ENCODE results near the gene PCCA.

- TF ChIP-seq, protein P1, sequence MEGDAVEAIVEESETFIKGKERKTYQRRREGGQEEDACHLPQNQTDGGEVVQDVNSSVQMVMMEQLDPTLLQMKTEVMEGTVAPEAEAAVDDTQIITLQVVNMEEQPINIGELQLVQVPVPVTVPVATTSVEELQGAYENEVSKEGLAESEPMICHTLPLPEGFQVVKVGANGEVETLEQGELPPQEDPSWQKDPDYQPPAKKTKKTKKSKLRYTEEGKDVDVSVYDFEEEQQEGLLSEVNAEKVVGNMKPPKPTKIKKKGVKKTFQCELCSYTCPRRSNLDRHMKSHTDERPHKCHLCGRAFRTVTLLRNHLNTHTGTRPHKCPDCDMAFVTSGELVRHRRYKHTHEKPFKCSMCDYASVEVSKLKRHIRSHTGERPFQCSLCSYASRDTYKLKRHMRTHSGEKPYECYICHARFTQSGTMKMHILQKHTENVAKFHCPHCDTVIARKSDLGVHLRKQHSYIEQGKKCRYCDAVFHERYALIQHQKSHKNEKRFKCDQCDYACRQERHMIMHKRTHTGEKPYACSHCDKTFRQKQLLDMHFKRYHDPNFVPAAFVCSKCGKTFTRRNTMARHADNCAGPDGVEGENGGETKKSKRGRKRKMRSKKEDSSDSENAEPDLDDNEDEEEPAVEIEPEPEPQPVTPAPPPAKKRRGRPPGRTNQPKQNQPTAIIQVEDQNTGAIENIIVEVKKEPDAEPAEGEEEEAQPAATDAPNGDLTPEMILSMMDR (IDR thresholded peaks at IDR 0.05), result no peak
- TF ChIP-seq POLR2A (IDR thresholded peaks at IDR 0.05) (no peak), EP300 (IDR thresholded peaks at IDR 0.05) (no peak)
These were observed 340.1 kb downstream of the PCCA start for GRCh38 chr13:100428986-100429385.
